Chondrocyte (in vitro differentiated cells): Measurements from ENCODE around the gene GMEB2. TPM values are rescaled to one million over a fixed set of nuclear protein-coding genes. Genes with fewer than 3 reads are reported as not detected.

Source experiments
- DNase-seq: peaks from one replicate; pipeline ENCODE4 v3.0.0; 2021; ENCODE audit warnings: mixed read lengths, low spot score
- H3K27ac Mint-ChIP-seq: one replicate; pipeline ENCODE4 v1.8.0; 2021; ENCODE audit warnings: mild to moderate bottlenecking, moderate library complexity, mixed read lengths; ENCODE audit not compliant: unreplicated experiment
- H3K27me3 Mint-ChIP-seq: 2 replicates; pipeline ENCODE4 v1.8.0; 2021; ENCODE audit warnings: low read depth, mixed read lengths
- H3K36me3 Mint-ChIP-seq: 2 replicates; pipeline ENCODE4 v1.8.0; 2021; ENCODE audit warnings: low read depth, mixed read lengths
- H3K4me1 Mint-ChIP-seq: 2 replicates; pipeline ENCODE4 v1.8.0; 2021; ENCODE audit warnings: low read depth, mild to moderate bottlenecking, mixed read lengths
- H3K4me3 Mint-ChIP-seq: one replicate; pipeline ENCODE4 v1.8.0; 2021; ENCODE audit warnings: mild to moderate bottlenecking, moderate library complexity, mixed read lengths; ENCODE audit not compliant: unreplicated experiment
- H3K9me3 Mint-ChIP-seq: 2 replicates; pipeline ENCODE4 v1.8.0; 2021; ENCODE audit warnings: low read depth, mixed read lengths
- total RNA-seq: library from RNA; stranded (reverse); gene quantifications from 3 replicates; pipeline ENCODE4 v1.2.1, GENCODE V29; 2021
- TF ChIP-seq, protein P1 (sequence below): fragments of 200-600 bp; sonication (generic); IDR thresholded peaks from 2 replicates; pipeline ENCODE4 v1.5.0; 2021; ENCODE audit warnings: antibody characterized with exemption, mild to moderate bottlenecking, moderate library complexity

Gene GMEB2
- total RNA-seq, 1 donor from 2014 or later = 8.5 TPM

- Mint-ChIP-seq H3K27me3 (no peaks in the 10 kb centered on the region), H3K4me1 (no peaks in the 10 kb centered on the region), H3K27ac (no peak overlapping the region), H3K9me3 (no peaks in the 10 kb centered on the region), H3K36me3 (peaks cover 4% of the 10 kb centered on the region), H3K4me3 (no peak overlapping the region)
- TF ChIP-seq, protein P1, sequence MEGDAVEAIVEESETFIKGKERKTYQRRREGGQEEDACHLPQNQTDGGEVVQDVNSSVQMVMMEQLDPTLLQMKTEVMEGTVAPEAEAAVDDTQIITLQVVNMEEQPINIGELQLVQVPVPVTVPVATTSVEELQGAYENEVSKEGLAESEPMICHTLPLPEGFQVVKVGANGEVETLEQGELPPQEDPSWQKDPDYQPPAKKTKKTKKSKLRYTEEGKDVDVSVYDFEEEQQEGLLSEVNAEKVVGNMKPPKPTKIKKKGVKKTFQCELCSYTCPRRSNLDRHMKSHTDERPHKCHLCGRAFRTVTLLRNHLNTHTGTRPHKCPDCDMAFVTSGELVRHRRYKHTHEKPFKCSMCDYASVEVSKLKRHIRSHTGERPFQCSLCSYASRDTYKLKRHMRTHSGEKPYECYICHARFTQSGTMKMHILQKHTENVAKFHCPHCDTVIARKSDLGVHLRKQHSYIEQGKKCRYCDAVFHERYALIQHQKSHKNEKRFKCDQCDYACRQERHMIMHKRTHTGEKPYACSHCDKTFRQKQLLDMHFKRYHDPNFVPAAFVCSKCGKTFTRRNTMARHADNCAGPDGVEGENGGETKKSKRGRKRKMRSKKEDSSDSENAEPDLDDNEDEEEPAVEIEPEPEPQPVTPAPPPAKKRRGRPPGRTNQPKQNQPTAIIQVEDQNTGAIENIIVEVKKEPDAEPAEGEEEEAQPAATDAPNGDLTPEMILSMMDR = no peak
- no peak for DNase-seq
Measured at GRCh38 chr20:63556873-63557478, 69.9 kb downstream of the GMEB2 start.

DNA sequence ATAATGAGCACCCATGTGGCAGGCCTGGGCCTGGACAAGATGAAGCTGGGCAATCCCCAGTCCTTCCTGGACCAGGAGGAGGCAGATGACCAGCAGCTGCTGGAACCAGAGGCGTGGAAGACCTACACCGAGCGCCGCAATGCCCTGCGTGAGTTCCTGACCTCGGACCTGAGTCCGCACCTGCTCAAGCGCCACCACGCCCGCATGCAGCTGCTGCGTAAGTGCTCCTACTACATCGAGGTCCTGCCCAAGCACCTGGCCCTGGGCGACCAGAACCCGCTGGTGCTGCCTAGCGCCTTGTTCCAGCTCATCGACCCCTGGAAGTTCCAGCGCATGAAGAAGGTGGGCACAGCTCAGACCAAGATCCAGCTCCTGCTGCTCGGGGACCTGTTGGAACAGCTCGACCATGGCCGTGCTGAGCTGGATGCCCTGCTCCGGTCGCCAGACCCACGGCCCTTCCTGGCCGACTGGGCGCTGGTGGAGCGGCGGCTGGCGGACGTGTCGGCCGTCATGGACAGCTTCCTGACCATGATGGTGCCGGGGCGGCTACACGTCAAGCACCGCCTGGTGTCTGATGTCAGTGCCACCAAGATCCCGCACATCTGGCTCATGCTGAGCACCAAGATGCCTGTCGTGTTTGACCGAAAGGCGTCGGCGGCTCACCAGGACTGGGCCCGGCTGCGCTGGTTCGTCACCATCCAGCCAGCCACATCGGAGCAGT is 71.1 kb downstream of the GMEB2 start:
- no peak for DNase-seq
- no peaks in the 10 kb centered on the region for H3K27me3 Mint-ChIP-seq
- H3K4me1 Mint-ChIP-seq = no peaks in the 10 kb centered on the region
- no peaks in the 10 kb centered on the region for H3K9me3 Mint-ChIP-seq
- no peak overlapping the region for H3K4me3 Mint-ChIP-seq
- no peak overlapping the region for H3K27ac Mint-ChIP-seq
- TF ChIP-seq, protein P1 = no peak
- peaks cover 4% of the 10 kb centered on the region for H3K36me3 Mint-ChIP-seq

DNA sequence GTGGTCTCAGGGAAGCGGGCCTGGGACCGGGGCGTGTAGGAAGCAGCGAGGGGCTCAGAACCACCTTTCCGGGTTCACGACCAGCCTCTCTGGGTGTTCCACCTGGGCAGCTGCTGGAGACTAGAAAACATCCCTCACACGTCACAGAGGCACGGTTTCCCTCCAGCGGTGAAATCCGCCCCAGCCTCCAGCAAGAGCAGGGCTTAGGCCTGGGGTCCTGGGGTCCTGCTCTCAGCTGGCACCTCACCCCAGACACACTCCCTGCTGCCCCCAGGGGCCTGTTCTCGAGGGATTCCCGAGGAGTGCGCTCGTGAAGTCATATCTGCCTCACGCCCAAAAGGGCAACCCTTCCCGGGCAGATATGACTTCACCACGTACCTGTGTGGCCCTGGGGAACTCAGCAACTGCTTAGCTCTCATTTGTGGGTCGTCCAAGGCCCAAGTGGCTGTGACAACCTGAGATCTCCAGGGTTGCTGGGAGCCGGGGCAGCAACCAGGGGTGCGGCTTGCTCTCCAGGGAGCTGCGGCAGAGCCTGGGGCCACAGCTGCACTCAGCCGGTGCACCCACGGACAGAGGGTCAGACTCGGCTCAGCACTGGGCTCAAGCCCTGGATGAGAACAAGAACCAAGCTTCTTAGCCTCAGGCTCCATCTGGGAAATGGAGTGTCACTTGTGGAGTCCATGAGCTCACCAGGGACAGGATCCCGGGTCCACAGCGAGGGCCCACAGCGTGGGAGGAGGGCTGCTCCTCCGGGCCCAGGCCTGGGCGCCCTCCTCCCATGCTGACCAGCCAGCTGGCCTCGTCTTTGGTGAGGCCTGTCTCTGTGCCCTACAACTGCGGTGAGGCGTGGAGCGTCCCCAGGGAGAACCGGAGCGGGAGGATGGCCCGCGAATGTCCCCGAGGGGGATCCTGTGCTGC is 72.3 kb downstream of the GMEB2 start:
- Mint-ChIP-seq H3K4me3 (peak overlapping the region; percentile 59), H3K4me1 (no peaks in the 10 kb centered on the region), H3K9me3 (no peaks in the 10 kb centered on the region), H3K27ac (no peak overlapping the region), H3K36me3 (peaks cover 1% of the 10 kb centered on the region), H3K27me3 (no peaks in the 10 kb centered on the region)
- TF ChIP-seq, protein P1 = no peak
- DNase-seq = no peak

- TF ChIP-seq, protein P1 = no peak
- no peak within 1 kb of the TSS for H3K27ac Mint-ChIP-seq
- H3K27me3 Mint-ChIP-seq = peaks cover 2% of the 10 kb centered on the region
- peak within 1 kb of the TSS; percentile 59 for H3K4me3 Mint-ChIP-seq
- no peaks in the 10 kb centered on the region for H3K36me3 Mint-ChIP-seq
- DNase-seq = no peak
- H3K9me3 Mint-ChIP-seq = no peaks in the 10 kb centered on the region
- no peaks in the 10 kb centered on the region for H3K4me1 Mint-ChIP-seq
Measured at GRCh38 chr20:63553933-63554290, 73.0 kb downstream of the GMEB2 start, which contains the start of gene FNDC11. Gene FNDC11, plus strand, starts transcription at chr20:63554159. Its CDS starts 1,505 bp downstream, at chr20:63555664.
